Activated naive CD8-positive, alpha-beta T cell treated with anti-CD3 and anti-CD28 coated beads, Interleukin-2, amount 50 U/mL, for 16 hours (primary cell): Measurements from ENCODE around the gene IL11.

ENCODE experiments used
- DNase-seq: peaks from one replicate; pipeline ENCODE4 v3.0.0-alpha.2; 2020; ENCODE audit warnings: low read depth, low spot score

The IL11 gene

GRCh38 chr19:55372316-55373081, 2.2 kb upstream of the IL11 start:
- no peak for DNase-seq

- no peak for DNase-seq
These were observed 484 bp downstream of the IL11 start for GRCh38 chr19:55369653-55370304.

- no peak for DNase-seq
These were observed 1.3 kb downstream of the IL11 start for GRCh38 chr19:55368701-55369563.

- DNase-seq, result no peak
These were observed 2.2 kb downstream of the IL11 start for GRCh38 chr19:55368106-55368505.

- no peak for DNase-seq
These were observed 3.5 kb downstream of the IL11 start for GRCh38 chr19:55366790-55367189.

- no peak for DNase-seq
These were observed 4.3 kb downstream of the IL11 start for GRCh38 chr19:55365964-55366363.

- DNase-seq, result no peak
These were observed 5.0 kb downstream of the IL11 start for GRCh38 chr19:55365245-55365644.

- no peak for DNase-seq
These were observed 7.1 kb downstream of the IL11 start, which contains the start of gene GARIN5B for GRCh38 chr19:55362990-55363716. GARIN5B (minus strand) TSS chr19:55363260; CDS start chr19:55363066, 194 bp downstream.

- DNase-seq, result no peak
These were observed 7.9 kb downstream of the IL11 start for GRCh38 chr19:55362174-55362989.

GRCh38 chr19:55360902-55361301, 9.4 kb downstream of the IL11 start:
- DNase-seq, result no peak

- no peak for DNase-seq
These were observed 11.0 kb downstream of the IL11 start for GRCh38 chr19:55358943-55359908.

- DNase-seq, result no peak
These were observed 11.8 kb downstream of the IL11 start for GRCh38 chr19:55358493-55358892.

- DNase-seq, result no peak
These were observed 14.9 kb downstream of the IL11 start for GRCh38 chr19:55355213-55355821.

- no peak for DNase-seq
These were observed 15.5 kb downstream of the IL11 start, which contains the start of gene COX6B2 for GRCh38 chr19:55354698-55355212. COX6B2 (minus strand) TSS chr19:55354719; CDS start chr19:55354521, 198 bp downstream.

GRCh38 chr19:55353803-55354697, 16.2 kb downstream of the IL11 start:
- peak; percentile 37 for DNase-seq

GRCh38 chr19:55353356-55353802, 16.9 kb downstream of the IL11 start:
- DNase-seq, result no peak

- no peak for DNase-seq
These were observed 17.6 kb downstream of the IL11 start for GRCh38 chr19:55352549-55353145.
